Osteocyte (in vitro differentiated cells): ENCODE data around the gene AGRN. TPM values are rescaled to one million over a fixed set of nuclear protein-coding genes. Genes with fewer than 3 reads are reported as not detected.
"Not testable (repeated sequence)": the region's sequence is repeated elsewhere in the genome, so short reads cannot be mapped to it uniquely, and the experiment has no call there.

Source experiments
- DNase-seq: peaks from one replicate; pipeline ENCODE4 v3.0.0; 2021; ENCODE audit warnings: mixed read lengths; ENCODE audit not compliant: unreplicated experiment; ENCODE audit errors: extremely low spot score
- H3K27ac Mint-ChIP-seq: one replicate; pipeline ENCODE4 v1.8.0; 2021; ENCODE audit warnings: mild to moderate bottlenecking, mixed read lengths; ENCODE audit not compliant: unreplicated experiment
- H3K27me3 Mint-ChIP-seq: one replicate; pipeline ENCODE4 v1.8.0; 2021; ENCODE audit warnings: mixed read lengths; ENCODE audit not compliant: unreplicated experiment
- H3K36me3 Mint-ChIP-seq: one replicate; pipeline ENCODE4 v1.8.0; 2021; ENCODE audit warnings: mixed read lengths; ENCODE audit not compliant: unreplicated experiment
- H3K4me1 Mint-ChIP-seq: one replicate; pipeline ENCODE4 v1.8.0; 2021; ENCODE audit warnings: mixed read lengths; ENCODE audit not compliant: unreplicated experiment
- H3K4me3 Mint-ChIP-seq: one replicate; pipeline ENCODE4 v1.8.0; 2021; ENCODE audit warnings: mild to moderate bottlenecking, moderate library complexity, mixed read lengths; ENCODE audit not compliant: unreplicated experiment
- H3K9me3 Mint-ChIP-seq: one replicate; pipeline ENCODE4 v1.8.0; 2021; ENCODE audit warnings: mixed read lengths; ENCODE audit not compliant: unreplicated experiment
- CTCF ChIP-seq: fragments of 200-600 bp; sonication (generic); IDR thresholded peaks from 2 replicates; pipeline ENCODE4 v1.5.0; 2021; ENCODE audit warnings: antibody characterized with exemption, mild to moderate bottlenecking, moderate library complexity
- total RNA-seq: library from RNA; stranded (reverse); gene quantifications from 2 replicates; pipeline ENCODE4 v1.2.1, GENCODE V29; 2021

AGRN gene
- total RNA-seq, 1 donor from 2014 or later: 191 TPM

GRCh38 chr1:975896-976683 is 43.8 kb upstream of the AGRN start:
- Mint-ChIP-seq H3K9me3 (no peaks in the 10 kb centered on the region), H3K4me1 (peaks cover 5% of the 10 kb centered on the region), H3K27ac (no peak overlapping the region), H3K4me3 (no peak overlapping the region), H3K36me3 (no peaks in the 10 kb centered on the region), H3K27me3 (no peaks in the 10 kb centered on the region)
- peak; percentile 76 for TF ChIP-seq CTCF
- no peak for DNase-seq

- H3K4me3 Mint-ChIP-seq, DNase-seq: not testable (repeated sequence)
Measured at GRCh38 chr1:976791-977190, 43.1 kb upstream of the AGRN start.

GRCh38 chr1:978069-978834 is 41.7 kb upstream of the AGRN start:
- peak overlapping the region; percentile 45 for H3K27ac Mint-ChIP-seq
- H3K4me3 Mint-ChIP-seq: no peak overlapping the region
- H3K36me3 Mint-ChIP-seq: no peaks in the 10 kb centered on the region
- no peak for TF ChIP-seq CTCF
- no peak for DNase-seq
- H3K9me3 Mint-ChIP-seq: no peaks in the 10 kb centered on the region
- peaks cover 5% of the 10 kb centered on the region for H3K4me1 Mint-ChIP-seq
- H3K27me3 Mint-ChIP-seq: no peaks in the 10 kb centered on the region

More at GRCh38 chr1:976791-977190, 43.1 kb upstream of the AGRN start:
- not testable (repeated sequence) for H3K4me1 Mint-ChIP-seq, H3K27me3 Mint-ChIP-seq, H3K27ac Mint-ChIP-seq, H3K36me3 Mint-ChIP-seq, H3K9me3 Mint-ChIP-seq

- H3K4me1 Mint-ChIP-seq: peaks cover 5% of the 10 kb centered on the region
- H3K4me3 Mint-ChIP-seq: no peak overlapping the region
- H3K27ac Mint-ChIP-seq: no peak overlapping the region
- H3K9me3 Mint-ChIP-seq: no peaks in the 10 kb centered on the region
- H3K36me3 Mint-ChIP-seq: no peaks in the 10 kb centered on the region
- DNase-seq: no peak
- no peak for TF ChIP-seq CTCF
- H3K27me3 Mint-ChIP-seq: no peaks in the 10 kb centered on the region
Measured at GRCh38 chr1:978835-979743, 40.8 kb upstream of the AGRN start.

- Mint-ChIP-seq H3K4me1 (peaks cover 5% of the 10 kb centered on the region), H3K9me3 (no peaks in the 10 kb centered on the region), H3K27me3 (no peaks in the 10 kb centered on the region), H3K4me3 (no peak overlapping the region), H3K27ac (no peak overlapping the region), H3K36me3 (no peaks in the 10 kb centered on the region)
- DNase-seq: no peak
- no peak for TF ChIP-seq CTCF
Measured at GRCh38 chr1:979744-980072, 40.2 kb upstream of the AGRN start.
